HepG2 (cell line): ENCODE data around the gene NDUFS2. TPM values are rescaled to one million over a fixed set of nuclear protein-coding genes. Genes with fewer than 3 reads are reported as not detected.

Experiments used
- ATAC-seq: fragments of 200-7000 bp; cut with Tn5 transposase; 3 replicates; pipeline ENCODE4 v1.9.1; 2020; ENCODE audit warnings: mild to moderate bottlenecking, moderate library complexity
- BruUV-seq: library from RNA; stranded (reverse); fragments of 400-500 nt; replicated peaks from 2 replicates; lab custom pipeline; 2021; lab: Mats Ljungman, UMichigan
- CTCF ChIA-PET: fragments of 300-600 bp; formaldehyde crosslinking; extraction: SDS; loops from one replicate; lab custom pipeline; 2021; ENCODE audit warnings: low total read pairs, inconsistent platforms, low intra/inter-chr PET ratio; lab: Yijun Ruan, JAX
- POLR2A ChIA-PET: fragments of 350-600 bp; sonication (Branson Sonifier 250); formaldehyde crosslinking; loops from one replicate; lab custom pipeline; 2020; ENCODE audit warnings: antibody characterized with exemption, inconsistent platforms; lab: Yijun Ruan, JAX
- DNase-seq: peaks from one replicate; pipeline ENCODE4 v3.0.0-alpha.2; 2015; ENCODE audit warnings: low spot score
- FAIRE-seq: peaks from 3 replicates; lab custom pipeline; 2011; peaks lifted over from hg19 to GRCh38; lab: Jason Lieb, UNC
- H2AFZ ChIP-seq: one replicate; pipeline ENCODE4 v1.6.1; 2011; ENCODE audit warnings: low read length, inconsistent platforms
- H3K27ac ChIP-seq: fragments of 300-600 bp; 3 replicates; pipeline ENCODE4 v1.8.0; 2011; ENCODE audit warnings: mixed run types, mild to moderate bottlenecking, mixed read lengths, low read length, inconsistent platforms; ENCODE audit not compliant: insufficient read depth; ENCODE audit errors: extremely low read length
- H3K27me3 ChIP-seq, 2 experiments: fragments of 200-600 bp in 1 of 2; 2 replicates in 1 of 2; 3 replicates in 1 of 2; pipeline versions ENCODE4 v1.6.0 to v1.8.0; 2011; ENCODE audit warnings: low read length in 2 of 2, mild to moderate bottlenecking in 2 of 2, moderate library complexity in 2 of 2, inconsistent platforms in 1 of 2; ENCODE audit not compliant: insufficient read depth in 2 of 2, control insufficient read depth in 1 of 2
- H3K36me3 ChIP-seq, 2 experiments: fragments of 200-600 bp in 1 of 2; replicated peaks in 1 of 2; 2 replicates in 1 of 2; 3 replicates in 1 of 2; pipeline versions ENCODE4 v1.5.1 to v1.8.0; 2011; ENCODE audit warnings: low read length in 2 of 2, inconsistent platforms in 1 of 2; ENCODE audit not compliant: insufficient read depth in 2 of 2, control insufficient read depth in 1 of 2
- H3K4me1 ChIP-seq: 2 replicates; pipeline ENCODE4 v1.5.1; 2012; ENCODE audit warnings: low read length, inconsistent platforms; ENCODE audit not compliant: insufficient read depth
- H3K4me2 ChIP-seq: 2 replicates; pipeline ENCODE4 v1.6.0; 2011; ENCODE audit warnings: low read depth, low read length, inconsistent platforms
- H3K4me3 ChIP-seq, 3 experiments: fragments of 200-600 bp in 1 of 3; sonication (generic), shearing (Covaris generic) in 1 of 3; replicated peaks in 1 of 3; 2 replicates each; pipeline ENCODE4 v1.5.1; 2011 to 2016; ENCODE audit warnings: low read length in 3 of 3, inconsistent platforms in 2 of 3, low read depth in 2 of 3, mild to moderate bottlenecking in 2 of 3, control low read depth in 1 of 3, mixed read lengths in 1 of 3; ENCODE audit not compliant: insufficient read depth in 1 of 3
- H3K79me2 ChIP-seq: one replicate; pipeline ENCODE4 v1.6.1; 2011; ENCODE audit warnings: low read length, inconsistent platforms; ENCODE audit not compliant: insufficient read depth
- H3K9ac ChIP-seq: 2 replicates; pipeline ENCODE4 v1.6.0; 2011; ENCODE audit warnings: mild to moderate bottlenecking, low read depth, low read length, inconsistent platforms; ENCODE audit not compliant: insufficient read depth
- H3K9me3 ChIP-seq: 2 replicates; pipeline ENCODE4 v1.5.1; 2012; ENCODE audit warnings: mild to moderate bottlenecking, low read length
- H4K20me1 ChIP-seq: 2 replicates; pipeline ENCODE4 v1.6.0; 2011; ENCODE audit warnings: inconsistent platforms, mild to moderate bottlenecking, low read length, moderate library complexity; ENCODE audit not compliant: insufficient read depth
- AFF4 ChIP-seq: sonication (generic); formaldehyde crosslinking; IDR thresholded peaks from 2 replicates; pipeline ENCODE4 v1.4.0; 2020; ENCODE audit warnings: missing genetic modification reagents
- AGO1 ChIP-seq: fragments of 200-400 bp; formaldehyde crosslinking; IDR thresholded peaks from 2 replicates; pipeline ENCODE4 v1.6.1; 2017; ENCODE audit warnings: mild to moderate bottlenecking, low read depth, low read length, moderate library complexity; ENCODE audit not compliant: poor library complexity, severe bottlenecking
- BORCS8-MEF2B ChIP-seq: sonication (generic); formaldehyde crosslinking; IDR thresholded peaks from 2 replicates; pipeline ENCODE4 v1.8.0; 2022; ENCODE audit warnings: mild to moderate bottlenecking, missing genetic modification reagents
- FOXP1 ChIP-seq, 2 experiments: fragments of 450-650 bp in 1 of 2; IDR thresholded peaks; 2 replicates each; pipeline ENCODE4 v1.6.1; 2017 to 2018; ENCODE audit warnings: antibody characterized with exemption in 1 of 2
- IKZF1 ChIP-seq: fragments of 450-650 bp; IDR thresholded peaks from 2 replicates; pipeline ENCODE4 v1.7.1; 2016
- IRF1 ChIP-seq: sonication (generic); formaldehyde crosslinking; IDR thresholded peaks from 2 replicates; pipeline ENCODE4 v1.4.0; 2020; ENCODE audit warnings: low read depth, mild to moderate bottlenecking, missing genetic modification reagents
- KLF11 ChIP-seq: IDR thresholded peaks from 2 replicates; pipeline ENCODE4 v1.6.1; 2016; ENCODE audit warnings: missing compliant biosample characterization
- KLF12 ChIP-seq: sonication (generic); formaldehyde crosslinking; IDR thresholded peaks from 2 replicates; pipeline ENCODE4 v1.4.0; 2020; ENCODE audit warnings: missing genetic modification reagents, borderline replicate concordance
- ONECUT2 ChIP-seq: sonication (generic); formaldehyde crosslinking; IDR thresholded peaks from 2 replicates; pipeline ENCODE4 v1.4.0; 2020; ENCODE audit warnings: missing genetic modification reagents
- PLRG1 ChIP-seq: fragments of 450-650 bp; conservative IDR thresholded peaks from 2 replicates; pipeline ENCODE4 v1.6.1; 2016
- RFX3 ChIP-seq: IDR thresholded peaks from 2 replicates; pipeline ENCODE4 v1.6.1; 2016; ENCODE audit warnings: missing biosample characterization, missing genetic modification reagents
- YY1 ChIP-seq: IDR thresholded peaks from 2 replicates; pipeline ENCODE4 v1.6.1; 2011; ENCODE audit warnings: low read length, low read depth, moderate library complexity, mild to moderate bottlenecking; ENCODE audit not compliant: insufficient read depth, insufficient replicate concordance
- ZBTB20 ChIP-seq: sonication (generic); formaldehyde crosslinking; IDR thresholded peaks from 2 replicates; pipeline ENCODE4 v1.8.1; 2023; ENCODE audit warnings: missing genetic modification reagents, low read depth, mild to moderate bottlenecking, borderline replicate concordance
- ZFP90 ChIP-seq: sonication (generic); formaldehyde crosslinking; IDR thresholded peaks from 2 replicates; pipeline ENCODE4 v1.8.0; 2022; ENCODE audit warnings: missing genetic modification reagents, mild to moderate bottlenecking, inconsistent platforms, borderline replicate concordance
- ZNF317 ChIP-seq: sonication (generic); formaldehyde crosslinking; IDR thresholded peaks from 2 replicates; pipeline ENCODE4 v1.5.0; 2020; ENCODE audit warnings: mild to moderate bottlenecking, missing genetic modification reagents
- ZNF335 ChIP-seq: sonication (generic); formaldehyde crosslinking; IDR thresholded peaks from 2 replicates; pipeline ENCODE4 v1.4.0; 2020; ENCODE audit warnings: missing genetic modification reagents
- ZNF605 ChIP-seq: sonication (generic); formaldehyde crosslinking; IDR thresholded peaks from 2 replicates; pipeline ENCODE4 v1.8.0; 2022; ENCODE audit warnings: mild to moderate bottlenecking, missing genetic modification reagents
- WGBS: methylation state at CpG from one replicate; pipeline ENCODE4 v1.1.6; 2017; ENCODE audit warnings: low lambda C conversion rate; 5-methylcytosine and 5-hydroxymethylcytosine counted together
- in situ Hi-C: cut with HindIII; loops from 2 replicates; pipeline ENCODE4 v1.10.0; 2017; ENCODE audit warnings: low pct_unique_long_range_greater_than_20kb; ENCODE audit not compliant: extremely low pct_ligation_motif_present
- intact Hi-C: fragments of 100-400 bp; cut with micrococcal nuclease; formaldehyde crosslinking; loops from one replicate; pipeline ENCODE4 v1.10.0; 2022; ENCODE audit not compliant: unreplicated experiment
- polyA plus RNA-seq, 8 experiments: library from polyadenylated mRNA; depleted of rRNA in 3 of 8; stranded (reverse) in 7 of 8; unstranded in 1 of 8; fragments of >200 nt; fragmentation: Illumina TruSeq in 4 of 8; extraction: Trizol in 4 of 8; gene quantifications; 2 replicates each; pipeline versions ENCODE4 v1.2.1 to v1.2.3, GENCODE V29; 2011 to 2016; ENCODE audit warnings: low read depth in 4 of 8, missing spikeins in 1 of 8, mixed read lengths in 1 of 8; ENCODE audit not compliant: insufficient read depth in 1 of 8
- total RNA-seq, 5 experiments: library from RNA; depleted of rRNA; stranded (reverse); fragments of >200 nt; fragmentation: Illumina TruSeq; extraction: Trizol; gene quantifications; 2 replicates each; pipeline ENCODE4 v1.2.3, GENCODE V29; 2016; ENCODE audit warnings: low read depth in 1 of 5

Gene NDUFS2
- total and polyA plus RNA-seq, 2 of the 13 experiments (the other 11 are each of a cell fraction or from before 2014, with no cell fraction given): 89.9 to 118 TPM

GRCh38 chr1:161176468-161177111, 25.6 kb upstream of the NDUFS2 start (continued):
- TF ChIP-seq AFF4 (CRISPR knock-in tag): no peak
- TF ChIP-seq IKZF1: no peak
- TF ChIP-seq ZBTB20 (CRISPR knock-in tag): no peak

- Histone ChIP-seq H3K4me2 (peak within 1 kb of the TSS; percentile 97), H4K20me1 (no peaks in the 10 kb centered on the region), H3K9ac (peak within 1 kb of the TSS; percentile 84), H3K9me3 (no peaks in the 10 kb centered on the region), H3K4me3 (peak within 1 kb of the TSS; percentile 83 to 92 (median 83)), H2AFZ (peak within 1 kb of the TSS; percentile 94), H3K27me3 (no peaks in the 10 kb centered on the region; a peak in 1 of 5 replicates), H3K79me2 (peaks cover 10% of the 10 kb centered on the region), H3K4me1 (peaks cover 19% of the 10 kb centered on the region), H3K36me3 (peaks cover 4 to 23% of the 10 kb centered on the region in 2 experiments), H3K27ac (peak within 1 kb of the TSS; percentile 79)
- CTCF ChIA-PET: interaction anchor here (1.5 kb wide), 1 partner anchor 10 kb away, joined by 4 read pairs; the partner anchor contains the start of gene PPOX
- DNase-seq (peak; percentile 87), FAIRE-seq (peak; percentile 67), ATAC-seq (peak; percentile 96)
- intact Hi-C loops (no loop called here), in situ Hi-C loops (no loop called here)
- BruUV-seq: TSS peak; percentile 96
- POLR2A ChIA-PET: interaction anchor here (0.6 to 2.1 kb wide), 11 partner anchors 8 to 137 kb away, joined by 3 to 27 read pairs (median 4); partner anchors contain the start of genes ADAMTS4, APOA2, NDUFS2 and NIT1
- 2% methylated on average over 43 of the region's 50 CpGs for WGBS
- TF ChIP-seq ZNF335 (CRISPR knock-in tag) (peak; percentile 86; the same call in 1 of the 2 replicates), ZNF605 (peak; percentile 89), PLRG1 (no peak), RFX3 (CRISPR knock-in tag) (no peak), KLF12 (CRISPR knock-in tag) (0 out of 2 replicates have a peak, but pooled peaks have one; percentile 22), ONECUT2 (CRISPR knock-in tag) (0 out of 2 replicates have a peak, but pooled peaks have one; percentile 13), IRF1 (CRISPR knock-in tag) (0 out of 2 replicates have a peak, but pooled peaks have one; percentile 82), YY1 (peak; percentile 99), AGO1 (peak; percentile 43), ZFP90 (CRISPR knock-in tag) (no peak), ZNF317 (CRISPR knock-in tag) (peak; percentile 91), BORCS8-MEF2B (CRISPR knock-in tag) (peak; percentile 59), FOXP1 (IDR thresholded peaks at IDR 0.05) (no peak), FOXP1 (CRISPR knock-in tag; IDR thresholded peaks at IDR 0.05) (0 out of 2 replicates have a peak, but pooled peaks have one; percentile 6), KLF11 (CRISPR knock-in tag) (peak; percentile 67; the same call in 1 of the 2 replicates)
These were observed 24.8 kb upstream of the NDUFS2 start, which contains the start of gene B4GALT3 for GRCh38 chr1:161177112-161177935. Gene B4GALT3, minus strand, starts transcription at chr1:161177507. Its CDS starts 1,447 bp downstream, at chr1:161176060.
